Vagina (tissue), 2 donors: ENCODE measurements around the gene DPPA4.

ENCODE experiments used
- POLR2A ChIP-seq, 2 donors: fragments of 450-650 bp; IDR thresholded peaks; one replicate each; pipeline ENCODE4 v1.6.1; 2017; ENCODE audit warnings: antibody characterized with exemption in 2 of 2, mild to moderate bottlenecking in 2 of 2, moderate library complexity in 2 of 2
- POLR2AphosphoS5 ChIP-seq, 2 donors: sonication (generic); formaldehyde crosslinking; IDR thresholded peaks; one replicate each; pipeline ENCODE4 v1.9.0; 2017; ENCODE audit warnings: antibody characterized with exemption in 2 of 2, mild to moderate bottlenecking in 2 of 2, low read depth in 1 of 2; ENCODE audit not compliant: insufficient read depth in 1 of 2
- TF ChIP-seq, protein P1 (sequence below), 3 experiments: fragments of 450-650 bp in 2 of 3; fragments of 200-600 bp in 1 of 3; sonication (generic) in 1 of 3; IDR thresholded peaks; one replicate each; pipeline ENCODE4 v1.5.1; 2017 to 2019; ENCODE audit warnings: antibody characterized with exemption in 3 of 3, mild to moderate bottlenecking in 2 of 3, moderate library complexity in 2 of 3

DNA sequence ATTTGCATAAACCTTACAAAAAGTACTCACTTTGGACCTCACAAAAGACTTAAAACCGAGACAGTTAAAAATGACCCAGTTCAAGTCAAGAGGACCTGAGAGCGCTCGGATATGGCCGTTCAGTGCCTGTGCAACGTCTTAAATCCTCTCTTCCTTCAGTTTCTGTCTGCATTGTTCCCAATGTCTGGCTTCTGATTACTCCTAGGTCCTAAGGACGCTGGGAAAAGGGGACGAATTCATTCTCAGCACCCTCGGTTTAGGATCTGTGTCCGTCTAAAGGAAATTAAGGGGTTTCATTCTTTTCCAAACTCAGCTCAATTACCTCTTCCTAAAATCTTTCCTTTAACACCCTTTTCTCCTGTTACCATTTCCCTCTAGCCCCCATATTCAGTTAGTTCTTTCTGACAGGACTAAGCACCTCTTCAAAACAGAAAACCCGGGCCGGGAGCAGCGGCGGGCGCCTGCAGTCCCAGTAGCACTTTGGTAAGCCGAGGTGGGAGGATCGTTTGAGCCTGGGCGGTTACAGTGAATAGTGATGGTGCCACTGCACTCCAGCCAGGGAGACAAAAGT is 970 bp downstream of the DPPA4 start:
- TF ChIP-seq, protein P1, sequence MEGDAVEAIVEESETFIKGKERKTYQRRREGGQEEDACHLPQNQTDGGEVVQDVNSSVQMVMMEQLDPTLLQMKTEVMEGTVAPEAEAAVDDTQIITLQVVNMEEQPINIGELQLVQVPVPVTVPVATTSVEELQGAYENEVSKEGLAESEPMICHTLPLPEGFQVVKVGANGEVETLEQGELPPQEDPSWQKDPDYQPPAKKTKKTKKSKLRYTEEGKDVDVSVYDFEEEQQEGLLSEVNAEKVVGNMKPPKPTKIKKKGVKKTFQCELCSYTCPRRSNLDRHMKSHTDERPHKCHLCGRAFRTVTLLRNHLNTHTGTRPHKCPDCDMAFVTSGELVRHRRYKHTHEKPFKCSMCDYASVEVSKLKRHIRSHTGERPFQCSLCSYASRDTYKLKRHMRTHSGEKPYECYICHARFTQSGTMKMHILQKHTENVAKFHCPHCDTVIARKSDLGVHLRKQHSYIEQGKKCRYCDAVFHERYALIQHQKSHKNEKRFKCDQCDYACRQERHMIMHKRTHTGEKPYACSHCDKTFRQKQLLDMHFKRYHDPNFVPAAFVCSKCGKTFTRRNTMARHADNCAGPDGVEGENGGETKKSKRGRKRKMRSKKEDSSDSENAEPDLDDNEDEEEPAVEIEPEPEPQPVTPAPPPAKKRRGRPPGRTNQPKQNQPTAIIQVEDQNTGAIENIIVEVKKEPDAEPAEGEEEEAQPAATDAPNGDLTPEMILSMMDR (IDR thresholded peaks at IDR 0.05) = no peak
- TF ChIP-seq POLR2A (IDR thresholded peaks at IDR 0.05) (no peak), POLR2AphosphoS5 (IDR thresholded peaks at IDR 0.05; ENCODE audit: insufficient read depth in 1 of 2, low read depth in 1 of 2) (no peak)
